ENCODE measurements around the gene CEBPG. TPM values are rescaled to one million over a fixed set of nuclear protein-coding genes. Genes with fewer than 3 reads are reported as not detected.

CEBPG gene
- polyA plus RNA-seq, 3 donors = 8.3 to 19.3 (median 15.4) TPM

- H3K27ac ChIP-seq (ENCODE audit: low read depth, low read length) = no peak overlapping the region
- WGBS, 3 donors = 63 to 68% (median 63%) methylated on average over 12 of the region's 12 CpGs
Observed at GRCh38 chr19:33348301-33349010, 25.1 kb upstream of the CEBPG start.

GRCh38 chr19:33349319-33350289 lies 23.9 kb upstream of the CEBPG start:
- 75 to 87% (median 84%) methylated on average over 12 of the region's 12 CpGs for WGBS, 3 donors
- no peak overlapping the region for H3K27ac ChIP-seq (ENCODE audit: low read depth, low read length)

- no peak overlapping the region for H3K27ac ChIP-seq (ENCODE audit: low read depth, low read length)
- WGBS, 3 donors = 67 to 84% (median 70%) methylated on average over 12 of the region's 12 CpGs
Observed at GRCh38 chr19:33350538-33351309, 22.8 kb upstream of the CEBPG start.

- no peak overlapping the region for H3K27ac ChIP-seq (ENCODE audit: low read depth, low read length)
- 67 to 81% (median 79%) methylated on average over 2 of the region's 2 CpGs for WGBS, 3 donors
Observed at GRCh38 chr19:33355535-33355934, 18.0 kb upstream of the CEBPG start.

- H3K27ac ChIP-seq (ENCODE audit: low read depth, low read length) = no peak overlapping the region
- 41 to 69% (median 68%) methylated on average over 1 of the region's 1 CpG for WGBS, 3 donors
Observed at GRCh38 chr19:33357556-33357955, 16.0 kb upstream of the CEBPG start.

- WGBS, 3 donors = 82 to 87% (median 85%) methylated on average over 6 of the region's 6 CpGs
- H3K27ac ChIP-seq (ENCODE audit: low read depth, low read length) = no peak overlapping the region
Observed at GRCh38 chr19:33358408-33358807, 15.1 kb upstream of the CEBPG start.

- 75 to 90% (median 89%) methylated on average over 3 of the region's 3 CpGs for WGBS, 3 donors
Observed at GRCh38 chr19:33359581-33359980, 13.9 kb upstream of the CEBPG start.

GRCh38 chr19:33362508-33363228 lies 10.8 kb upstream of the CEBPG start:
- no peak overlapping the region for H3K27ac ChIP-seq (ENCODE audit: low read depth, low read length)
- WGBS, 3 donors = 84 to 88% (median 86%) methylated on average over 6 of the region's 6 CpGs

More at GRCh38 chr19:33359581-33359980, 13.9 kb upstream of the CEBPG start:
- H3K27ac ChIP-seq (ENCODE audit: low read depth, low read length) = no peak overlapping the region

- no peak overlapping the region for H3K27ac ChIP-seq (ENCODE audit: low read depth, low read length)
- 77 to 86% (median 84%) methylated on average over 5 of the region's 5 CpGs for WGBS, 3 donors
Observed at GRCh38 chr19:33363476-33363875, 10.0 kb upstream of the CEBPG start.

- WGBS, 3 donors = 47 to 77% (median 71%) methylated on average over 7 of the region's 7 CpGs
- no peak overlapping the region for H3K27ac ChIP-seq (ENCODE audit: low read depth, low read length)
Observed at GRCh38 chr19:33365691-33366090, 7.8 kb upstream of the CEBPG start.

- H3K27ac ChIP-seq (ENCODE audit: low read depth, low read length) = no peak overlapping the region
- 60 to 81% (median 76%) methylated on average over 6 of the region's 6 CpGs for WGBS, 3 donors
Observed at GRCh38 chr19:33366127-33366526, 7.4 kb upstream of the CEBPG start.

GRCh38 chr19:33366897-33367296 lies 6.6 kb upstream of the CEBPG start:
- WGBS, 3 donors = 75 to 90% (median 82%) methylated on average over 5 of the region's 5 CpGs
- no peak overlapping the region for H3K27ac ChIP-seq (ENCODE audit: low read depth, low read length)

- 69 to 78% (median 75%) methylated on average over 5 of the region's 5 CpGs for WGBS, 3 donors
- no peak overlapping the region for H3K27ac ChIP-seq (ENCODE audit: low read depth, low read length)
Observed at GRCh38 chr19:33368074-33368864, 5.2 kb upstream of the CEBPG start.

GRCh38 chr19:33370783-33371182 lies 2.7 kb upstream of the CEBPG start:
- H3K27ac ChIP-seq (ENCODE audit: low read depth, low read length) = no peak overlapping the region
- WGBS, 3 donors = 80 to 90% (median 86%) methylated on average over 4 of the region's 4 CpGs

- no peak overlapping the region for H3K27ac ChIP-seq (ENCODE audit: low read depth, low read length)
- WGBS, 3 donors = 2 to 4% (median 3%) methylated on average over 22 of the region's 22 CpGs
Observed at GRCh38 chr19:33374236-33374714, 766 bp downstream of the CEBPG start.

GRCh38 chr19:33375156-33375836 lies 1.8 kb downstream of the CEBPG start:
- no peak overlapping the region for H3K27ac ChIP-seq (ENCODE audit: low read depth, low read length)
- 57 to 63% (median 57%) methylated on average over 9 of the region's 9 CpGs for WGBS, 3 donors

- 71 to 76% (median 73%) methylated on average over 1 of the region's 1 CpG for WGBS, 3 donors
- H3K27ac ChIP-seq (ENCODE audit: low read depth, low read length) = no peak overlapping the region
Observed at GRCh38 chr19:33375837-33376159, 2.3 kb downstream of the CEBPG start.
